Measurements from ENCODE around the gene S100A13. TPM values are rescaled to one million over a fixed set of nuclear protein-coding genes. Genes with fewer than 3 reads are reported as not detected.
"Not testable (repeated sequence)": the region's sequence is repeated elsewhere in the genome, so short reads cannot be mapped to it uniquely, and the experiment has no call there.

The S100A13 gene
- 147 TPM for polyA plus RNA-seq (2013, experiment 1 of 2; ENCODE audit: insufficient read length)
- polyA plus RNA-seq (2013, experiment 2 of 2; ENCODE audit: insufficient read length), result 133 TPM

DNA sequence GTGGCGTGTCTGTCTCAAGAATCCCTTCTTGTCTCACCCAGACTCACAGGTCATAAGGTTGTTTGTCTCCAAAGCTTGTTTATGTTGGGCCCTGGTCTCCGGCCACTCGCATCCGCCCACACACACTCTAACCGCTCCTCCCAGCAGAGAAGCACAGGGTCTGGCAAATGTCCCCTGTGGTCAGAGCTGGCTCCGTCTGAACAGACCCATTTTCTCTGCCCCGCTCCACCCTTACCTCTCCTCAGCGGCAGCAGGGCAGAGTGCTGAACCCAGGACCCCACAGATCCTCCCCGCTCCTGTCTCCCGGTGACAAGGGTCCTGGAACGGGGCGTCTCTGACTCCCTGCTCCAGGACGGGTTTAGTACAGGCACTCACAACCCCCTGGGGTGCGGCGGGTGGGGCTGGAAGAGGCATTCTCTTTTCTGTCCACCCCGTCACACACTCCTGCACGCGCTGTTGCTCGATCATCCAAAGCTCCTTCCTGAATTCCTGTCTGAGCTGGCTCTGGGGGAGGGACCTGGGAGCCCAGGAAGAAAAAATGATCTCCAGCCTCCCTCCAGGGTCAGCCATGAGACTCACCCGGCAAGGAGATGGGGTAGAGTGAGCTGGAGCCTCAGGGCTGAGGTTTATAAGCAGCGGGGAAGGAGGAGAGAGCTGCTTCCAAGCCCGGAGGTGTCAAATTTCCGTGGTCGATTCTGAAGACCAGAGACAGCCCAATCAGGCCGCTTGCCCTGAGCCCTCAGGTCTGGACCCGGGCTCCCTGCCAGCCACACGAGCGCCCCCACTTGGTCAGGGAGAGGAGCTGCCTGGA, at the start of gene S100A13:
Gene S100A13 (minus strand): TSS at position 602 of the 811 bp plus-strand sequence. CDS start 1,033 bp downstream, outside the sequence.
- DNase-seq, result peak; percentile 96

GRCh38 chr1:153673511-153673910, 46.2 kb upstream of the S100A13 start:
- no peak for DNase-seq

- DNase-seq, result not testable (repeated sequence)
These were observed 44.5 kb upstream of the S100A13 start for GRCh38 chr1:153671628-153672353.

DNA sequence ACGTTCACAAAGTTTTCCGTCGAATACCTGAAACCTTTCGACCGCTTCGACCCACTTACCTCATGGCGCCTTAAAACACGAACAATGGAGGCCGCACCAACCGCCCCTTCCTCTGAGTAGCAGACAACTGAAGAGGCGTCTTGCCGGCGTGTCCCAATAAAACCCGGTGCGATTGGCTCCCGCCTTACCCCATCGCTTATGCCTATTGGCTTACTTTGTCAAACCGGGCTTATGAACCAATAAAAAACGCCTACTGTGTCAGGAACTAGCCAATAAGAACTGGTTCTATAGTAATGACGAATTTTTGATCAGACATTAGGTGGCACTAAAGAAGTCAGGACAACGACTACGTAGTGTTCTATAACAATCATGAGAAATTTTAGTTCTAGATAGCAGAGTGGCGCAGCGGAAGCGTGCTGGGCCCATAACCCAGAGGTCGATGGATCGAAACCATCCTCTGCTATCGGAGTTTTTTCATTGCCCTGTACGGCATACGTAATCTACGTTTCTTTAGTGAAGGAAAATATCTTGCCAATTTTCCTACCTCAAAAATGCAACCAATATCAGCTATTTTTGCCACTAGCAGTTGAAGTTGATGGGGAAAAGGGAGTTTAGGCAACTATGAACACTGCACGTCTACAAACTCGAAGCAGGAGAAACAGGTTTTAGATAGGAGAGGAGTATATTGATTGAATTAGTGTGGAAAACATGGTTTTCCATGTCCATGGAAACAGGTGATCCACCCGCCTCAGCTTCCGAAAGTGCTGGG, 43.7 kb upstream of the S100A13 start, which contains the start of gene ILF2:
Gene ILF2 (minus strand): TSS at position 135 of the 769 bp plus-strand sequence. CDS start 71 bp downstream, at position 64.
- DNase-seq, result peak; percentile 100

DNA sequence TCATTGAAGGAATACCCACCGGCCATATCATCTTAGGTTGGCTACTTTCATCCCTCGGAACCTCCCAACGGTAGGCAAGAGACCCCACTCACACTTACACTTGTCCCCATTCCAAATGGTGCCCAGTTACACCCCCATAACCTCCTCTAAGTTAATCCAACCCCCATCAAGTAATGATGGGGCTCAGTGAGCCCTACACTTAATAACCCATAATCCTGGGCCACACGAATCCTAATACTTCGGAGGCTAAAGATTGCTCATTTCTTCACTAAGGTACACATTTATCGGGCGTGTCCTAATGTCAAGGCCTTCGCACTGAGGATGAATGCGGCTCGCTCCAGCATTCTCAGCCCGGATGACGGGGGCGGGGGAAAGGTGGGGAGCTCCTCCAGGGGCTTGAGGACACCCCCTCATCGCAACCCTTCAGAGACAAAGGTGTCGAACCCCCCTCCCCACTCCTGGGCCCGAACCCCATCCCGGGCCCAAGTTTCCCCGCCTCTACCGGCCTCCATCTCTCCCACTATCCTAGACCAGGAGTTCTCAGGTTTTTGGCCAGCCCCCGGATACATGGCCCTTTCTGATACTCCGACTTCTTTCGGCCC, 43.1 kb upstream of the S100A13 start:
- no peak for DNase-seq

DNA sequence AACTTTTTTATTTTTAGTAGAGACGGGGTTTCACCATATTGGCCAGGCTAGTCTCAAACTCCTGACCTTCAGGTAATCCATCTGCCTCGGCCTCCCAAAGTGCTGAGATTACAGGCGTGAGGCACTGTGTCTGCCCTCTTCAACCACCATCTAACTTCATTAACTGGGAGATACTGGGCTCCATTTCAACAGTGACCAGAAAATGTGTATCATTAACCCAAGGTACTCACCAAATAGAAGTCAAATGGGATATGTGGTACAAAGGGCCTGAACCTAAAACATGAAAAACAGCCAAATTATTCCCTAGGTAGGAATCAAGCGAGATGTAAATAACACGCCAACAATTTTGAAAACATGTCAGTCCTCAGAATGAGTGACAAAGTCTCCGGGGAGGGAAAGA, 42.3 kb upstream of the S100A13 start:
- no peak for DNase-seq

DNA sequence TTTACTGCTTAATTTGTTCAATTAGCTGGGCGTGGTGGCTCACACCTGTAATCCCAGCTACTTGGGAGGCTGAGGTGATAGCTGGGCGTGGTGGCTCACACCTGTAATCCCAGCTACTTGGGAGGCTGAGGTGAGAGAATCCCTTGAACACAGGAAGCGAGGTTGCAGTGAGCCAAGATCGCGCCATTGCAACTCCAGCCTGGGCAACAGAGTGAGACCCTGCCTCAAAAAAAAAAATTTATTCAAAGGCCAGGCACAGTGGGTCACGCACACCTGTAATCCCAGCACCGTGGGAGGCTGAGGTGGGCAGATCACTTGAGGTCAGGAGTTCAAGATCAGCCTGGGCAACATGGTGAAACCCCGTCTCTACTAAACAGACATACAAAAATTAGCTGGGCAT, 41.4 kb upstream of the S100A13 start:
- DNase-seq, result not testable (repeated sequence)

GRCh38 chr1:153667439-153667838, 40.1 kb upstream of the S100A13 start:
- DNase-seq, result no peak

DNA sequence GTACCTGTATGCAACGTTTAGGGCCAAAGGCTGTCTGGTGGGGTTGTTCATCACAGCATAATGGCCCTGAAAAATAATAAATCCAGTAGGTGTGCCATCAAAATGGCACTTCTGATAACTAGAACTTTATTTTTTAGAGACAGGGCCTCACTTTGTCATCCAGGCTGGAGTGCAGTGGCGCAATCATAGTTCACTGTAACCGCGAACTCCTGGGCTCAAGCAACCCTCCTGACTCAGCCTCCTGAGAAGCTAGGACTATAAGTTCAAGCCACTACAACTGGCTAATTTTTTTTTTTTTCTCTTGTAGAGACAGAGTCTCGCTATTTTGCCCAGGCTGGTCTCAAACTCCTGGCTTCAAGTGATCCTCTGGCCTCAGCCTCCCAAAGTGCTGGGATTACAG, 35.9 kb upstream of the S100A13 start:
- no peak for DNase-seq

- DNase-seq, result no peak
These were observed 35.0 kb upstream of the S100A13 start for GRCh38 chr1:153662269-153662668.

DNA sequence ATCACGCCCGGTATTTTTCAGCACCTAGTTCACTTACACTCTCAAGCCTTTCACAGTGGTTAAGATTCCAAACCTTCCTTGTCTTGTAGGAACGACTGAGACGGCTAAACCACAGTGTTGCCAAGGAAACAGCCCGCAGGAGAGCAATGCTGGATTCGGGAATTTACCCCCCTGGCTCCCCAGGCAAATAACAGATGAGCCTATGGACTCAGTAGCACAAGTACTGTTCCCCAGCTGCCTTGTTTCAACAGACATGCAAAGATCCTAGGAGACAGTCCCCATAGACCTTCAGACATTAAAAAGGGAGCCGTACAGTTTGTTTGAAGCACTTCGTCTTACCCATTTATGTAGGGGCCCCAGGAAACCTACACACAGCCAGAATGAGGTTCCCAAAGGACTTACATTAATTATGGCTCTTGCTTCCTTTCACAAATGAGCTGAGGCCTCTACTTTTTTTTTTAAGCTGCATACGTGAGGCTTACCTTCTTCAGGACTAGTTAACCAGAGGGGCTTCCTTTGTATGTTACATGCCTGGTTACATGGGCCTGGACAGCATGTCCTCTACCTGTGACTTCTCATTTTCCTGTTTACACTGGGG, 33.9 kb upstream of the S100A13 start:
- DNase-seq, result peak; percentile 36

DNA sequence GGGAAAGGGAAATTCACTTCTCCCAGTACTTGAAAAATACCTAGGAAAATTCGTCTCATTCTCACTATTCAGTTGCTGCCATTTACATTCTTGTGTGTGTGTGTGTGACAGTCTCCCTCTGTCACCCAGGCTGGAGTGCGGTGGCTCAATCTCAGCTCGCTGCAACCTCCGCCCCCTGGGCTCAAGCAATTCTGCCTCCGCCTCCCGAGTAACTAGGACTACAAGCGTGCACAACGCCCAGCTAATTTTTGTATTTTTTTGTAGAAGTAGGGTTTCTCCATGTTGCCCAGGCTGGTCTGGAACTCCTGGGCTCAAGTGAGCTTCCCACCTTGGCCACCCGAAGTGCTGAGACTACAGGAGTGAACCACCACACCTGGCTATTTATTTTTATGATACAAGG, 32.4 kb upstream of the S100A13 start:
- DNase-seq, result no peak

GRCh38 chr1:153659175-153659534, 31.9 kb upstream of the S100A13 start:
- DNase-seq, result no peak

DNA sequence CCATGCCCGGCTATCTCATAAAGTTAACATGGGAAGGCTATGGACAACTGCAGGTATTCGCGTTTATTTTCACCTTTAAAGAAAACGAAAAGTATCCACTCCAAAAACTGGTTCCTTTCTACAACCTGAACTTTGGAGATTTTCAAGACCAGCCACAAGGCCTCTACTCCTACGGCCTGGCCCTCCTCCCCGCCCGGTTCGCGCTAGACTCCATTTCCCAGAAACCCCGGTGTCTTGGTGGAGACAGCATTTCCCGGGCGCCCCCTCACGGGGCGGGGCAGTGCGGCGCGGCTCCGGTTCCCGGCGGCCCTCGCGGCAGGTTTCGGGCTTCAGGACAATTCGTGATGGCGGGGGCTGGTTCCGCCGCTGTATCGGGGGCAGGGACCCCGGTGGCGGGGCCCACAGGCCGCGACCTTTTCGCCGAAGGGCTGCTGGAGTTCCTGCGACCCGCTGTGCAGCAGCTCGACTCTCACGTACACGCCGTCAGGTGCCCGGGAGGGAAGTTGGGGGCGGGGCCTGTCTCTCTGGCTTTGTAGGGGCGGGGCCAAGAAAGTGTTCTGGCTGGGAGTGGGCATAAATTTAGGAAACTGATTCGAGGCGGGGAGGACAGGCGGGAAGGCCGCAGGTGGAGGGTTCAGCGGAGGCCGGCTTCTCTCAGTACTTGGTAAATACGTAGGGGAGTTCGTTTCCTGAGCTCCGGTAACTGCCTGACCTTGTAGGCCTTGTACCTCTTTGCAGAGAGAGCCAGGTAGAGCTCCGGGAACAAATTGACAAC, 31.3 kb upstream of the S100A13 start, which contains the start of gene SNAPIN:
Gene SNAPIN (plus strand): TSS at position 304 of the 775 bp plus-strand sequence. CDS start 41 bp downstream, at position 345.
- peak; percentile 91 for DNase-seq

- no peak for DNase-seq
These were observed 28.0 kb upstream of the S100A13 start for GRCh38 chr1:153655333-153655732.

- DNase-seq, result peak; percentile 51
These were observed 25.6 kb upstream of the S100A13 start for GRCh38 chr1:153652805-153653500.

- no peak for DNase-seq
These were observed 24.5 kb upstream of the S100A13 start for GRCh38 chr1:153651771-153652170.

DNA sequence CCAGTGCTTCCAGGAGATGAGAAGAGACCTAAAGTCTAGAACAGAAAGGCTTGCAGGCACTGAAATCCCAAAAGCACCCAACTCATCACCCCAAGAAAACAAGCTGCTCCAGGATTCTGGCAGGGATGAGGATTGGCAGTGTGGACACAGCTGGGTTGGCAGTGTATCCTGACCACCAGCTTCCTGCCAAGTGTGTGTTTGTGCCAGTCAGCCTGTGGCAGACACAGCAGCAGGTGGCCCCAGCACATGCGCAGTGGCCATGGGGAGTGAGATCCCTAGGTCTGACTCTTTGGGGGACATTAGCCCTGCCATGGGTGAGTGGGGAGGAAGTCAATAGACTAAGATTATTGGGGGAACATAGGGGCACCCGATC, 22.5 kb upstream of the S100A13 start:
- no peak for DNase-seq

GRCh38 chr1:153649137-153649862, 22.0 kb upstream of the S100A13 start:
- no peak for DNase-seq

Data from fibroblast of skin of scalp (primary cell).